ENCODE data around the gene CLEC18A.

- no peak for TF ChIP-seq ZNF341 (tag by site-specific recombination; IDR thresholded peaks at IDR 0.05; ENCODE audit: low read depth)
- no peak for TF ChIP-seq SETDB1 (IDR thresholded peaks at IDR 0.05; ENCODE audit: insufficient read length, low read length)
- no peak for TF ChIP-seq CTCF (tag by site-specific recombination; IDR thresholded peaks at IDR 0.05)
- TF ChIP-seq ZNF404 (tag by site-specific recombination; IDR thresholded peaks at IDR 0.05): no peak
- TF ChIP-seq SP7 (tag by site-specific recombination; IDR thresholded peaks at IDR 0.05): no peak
- no peak for TF ChIP-seq KLF7 (tag by site-specific recombination; IDR thresholded peaks at IDR 0.05; ENCODE audit: borderline replicate concordance)
- no peak for TF ChIP-seq ZNF324 (tag by site-specific recombination; IDR thresholded peaks at IDR 0.05)
- no peak for TF ChIP-seq ZNF621 (tag by site-specific recombination; IDR thresholded peaks at IDR 0.05)
- TF ChIP-seq HOXD13 (CRISPR knock-in tag; IDR thresholded peaks at IDR 0.05; ENCODE audit: borderline replicate concordance): no peak
Measured at GRCh38 chr16:69932691-69933392, 18.3 kb upstream of the CLEC18A start.

Measured in HEK293 (cell line).